ENCODE results near the gene ANKZF1.

- no peak for TF ChIP-seq CTCF (IDR thresholded peaks at IDR 0.05; ENCODE audit: borderline replicate concordance, extremely low read depth, low read length, poor library complexity, severe bottlenecking)
- TF ChIP-seq EZH2 (IDR thresholded peaks at IDR 0.05; ENCODE audit: borderline replicate concordance, low read depth, low read length, severe bottlenecking), result peak; percentile 96
Measured at GRCh38 chr2:219252900-219253752, 23.5 kb downstream of the ANKZF1 start, which contains the start of gene TUBA4B.

Data from DND-41 (cell line).